ENCODE measurements around the gene DTX4. TPM values are rescaled to one million over a fixed set of nuclear protein-coding genes. Genes with fewer than 3 reads are reported as not detected.

DTX4 gene
- total RNA-seq, 4 donors from 2014 or later = 9.6 to 29.3 (median 17.5) TPM

DNA sequence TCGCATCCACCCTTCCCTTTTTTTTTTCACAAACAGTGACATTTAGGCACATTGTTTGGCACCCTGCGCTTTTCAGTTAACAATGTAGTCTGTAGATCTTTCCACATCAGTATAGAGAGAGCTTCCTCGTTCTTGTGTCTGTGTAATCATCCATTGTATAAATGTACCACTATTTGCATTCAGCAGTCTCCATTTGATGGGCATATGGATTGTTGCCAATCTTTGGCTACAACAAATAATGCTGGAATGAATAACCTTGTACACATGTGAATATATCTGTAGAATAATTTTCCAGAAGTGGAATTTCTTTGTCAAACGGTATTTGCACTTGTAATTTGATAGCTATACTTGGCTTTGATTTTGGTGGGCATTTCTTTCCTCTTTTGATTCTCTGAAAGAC is 23.7 kb downstream of the DTX4 start:
- no peaks in the 10 kb centered on the region for H3K27me3 ChIP-seq
- intact Hi-C loops (cut with DNase I) = loop anchor here (5.0 kb wide), 1 partner anchor 92 kb away; no protein-coding TSS in a partner anchor
- H3K27ac ChIP-seq = no peak overlapping the region
- no peaks in the 10 kb centered on the region for H3K9me3 ChIP-seq
- WGBS, 2 donors = 85 to 89% methylated on average over 4 of the region's 4 CpGs
- H3K4me1 ChIP-seq = peaks cover 7 to 8% of the 10 kb centered on the region in 2 donors
- no peak for TF ChIP-seq POLR2A (IDR thresholded peaks at IDR 0.05)
- TF ChIP-seq, protein P1, sequence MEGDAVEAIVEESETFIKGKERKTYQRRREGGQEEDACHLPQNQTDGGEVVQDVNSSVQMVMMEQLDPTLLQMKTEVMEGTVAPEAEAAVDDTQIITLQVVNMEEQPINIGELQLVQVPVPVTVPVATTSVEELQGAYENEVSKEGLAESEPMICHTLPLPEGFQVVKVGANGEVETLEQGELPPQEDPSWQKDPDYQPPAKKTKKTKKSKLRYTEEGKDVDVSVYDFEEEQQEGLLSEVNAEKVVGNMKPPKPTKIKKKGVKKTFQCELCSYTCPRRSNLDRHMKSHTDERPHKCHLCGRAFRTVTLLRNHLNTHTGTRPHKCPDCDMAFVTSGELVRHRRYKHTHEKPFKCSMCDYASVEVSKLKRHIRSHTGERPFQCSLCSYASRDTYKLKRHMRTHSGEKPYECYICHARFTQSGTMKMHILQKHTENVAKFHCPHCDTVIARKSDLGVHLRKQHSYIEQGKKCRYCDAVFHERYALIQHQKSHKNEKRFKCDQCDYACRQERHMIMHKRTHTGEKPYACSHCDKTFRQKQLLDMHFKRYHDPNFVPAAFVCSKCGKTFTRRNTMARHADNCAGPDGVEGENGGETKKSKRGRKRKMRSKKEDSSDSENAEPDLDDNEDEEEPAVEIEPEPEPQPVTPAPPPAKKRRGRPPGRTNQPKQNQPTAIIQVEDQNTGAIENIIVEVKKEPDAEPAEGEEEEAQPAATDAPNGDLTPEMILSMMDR (IDR thresholded peaks at IDR 0.05) = no peak
- H3K36me3 ChIP-seq = peaks cover 13 to 37% of the 10 kb centered on the region in 2 donors
- no peak overlapping the region for H3K4me3 ChIP-seq (replicated peaks in 1 of 3)
- no peak for DNase-seq

DNA sequence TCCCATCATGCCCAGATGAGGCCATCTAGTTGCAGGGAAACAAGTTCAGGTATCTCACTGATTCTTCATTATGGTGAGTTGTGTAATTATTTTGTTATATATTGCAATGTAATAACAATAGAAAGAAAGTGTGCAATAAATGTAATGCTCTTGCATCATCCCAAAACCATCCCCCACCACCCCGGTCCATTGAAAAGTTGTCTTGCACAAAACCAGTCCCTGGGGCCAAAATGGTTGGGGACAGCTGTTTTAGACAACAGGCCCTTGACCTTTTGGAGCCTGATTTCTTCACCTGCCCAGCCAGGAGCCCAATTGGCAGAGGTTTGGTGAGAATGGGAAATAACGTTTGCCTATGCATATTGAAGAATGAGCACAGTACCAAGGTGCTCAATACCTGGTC is 24.8 kb downstream of the DTX4 start:
- Histone ChIP-seq H3K27ac (no peak overlapping the region), H3K4me1 (peaks cover 7 to 8% of the 10 kb centered on the region in 2 donors), H3K4me3 (replicated peaks in 1 of 3) (no peak overlapping the region), H3K27me3 (no peaks in the 10 kb centered on the region), H3K36me3 (peaks cover 10 to 40% of the 10 kb centered on the region in 2 donors), H3K9me3 (no peaks in the 10 kb centered on the region)
- intact Hi-C loops (cut with DNase I) = loop anchor here (5.0 kb wide), 1 partner anchor 91 kb away; no protein-coding TSS in a partner anchor
- TF ChIP-seq, protein P1 (IDR thresholded peaks at IDR 0.05) = no peak
- no peak for TF ChIP-seq POLR2A (IDR thresholded peaks at IDR 0.05)
- 94 to 95% methylated on average over 2 of the region's 2 CpGs for WGBS, 2 donors
- no peak for DNase-seq

DNA sequence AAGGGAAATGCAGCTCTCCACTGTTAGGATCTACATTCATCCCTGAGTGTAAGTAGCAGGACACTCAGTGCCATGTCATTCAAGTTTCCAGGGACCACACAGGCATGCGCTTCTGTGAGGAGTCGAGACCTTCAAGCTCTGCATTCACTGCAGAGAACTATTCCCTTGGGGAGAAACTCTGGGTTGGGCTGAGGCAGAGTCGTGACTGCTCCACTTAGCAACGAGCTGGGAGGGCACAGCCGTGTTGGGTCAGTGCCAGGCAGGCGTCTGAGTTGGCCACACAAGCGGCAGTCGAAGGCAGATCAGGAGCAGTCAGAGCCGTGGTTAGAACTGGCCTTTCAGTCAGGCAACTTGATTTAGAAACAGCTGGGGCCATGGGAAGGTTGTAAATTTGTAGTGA is 26.1 kb downstream of the DTX4 start:
- 5 to 7% methylated on average over 9 of the region's 9 CpGs for WGBS, 2 donors
- intact Hi-C loops (cut with DNase I) = loop anchor here (5.0 kb wide), 1 partner anchor 89 kb away; no protein-coding TSS in a partner anchor
- H3K9me3 ChIP-seq = no peaks in the 10 kb centered on the region
- peak; percentile 94 to 96 for DNase-seq
- H3K27ac ChIP-seq = no peak overlapping the region
- no peaks in the 10 kb centered on the region for H3K27me3 ChIP-seq
- TF ChIP-seq POLR2A (IDR thresholded peaks at IDR 0.05) = no peak
- TF ChIP-seq, protein P1 (IDR thresholded peaks at IDR 0.05) = no peak
- H3K4me1 ChIP-seq = peaks cover 7 to 8% of the 10 kb centered on the region in 2 donors
- H3K36me3 ChIP-seq = peaks cover 5 to 28% of the 10 kb centered on the region in 2 donors
- no peak overlapping the region for H3K4me3 ChIP-seq (replicated peaks in 1 of 3)

DNA sequence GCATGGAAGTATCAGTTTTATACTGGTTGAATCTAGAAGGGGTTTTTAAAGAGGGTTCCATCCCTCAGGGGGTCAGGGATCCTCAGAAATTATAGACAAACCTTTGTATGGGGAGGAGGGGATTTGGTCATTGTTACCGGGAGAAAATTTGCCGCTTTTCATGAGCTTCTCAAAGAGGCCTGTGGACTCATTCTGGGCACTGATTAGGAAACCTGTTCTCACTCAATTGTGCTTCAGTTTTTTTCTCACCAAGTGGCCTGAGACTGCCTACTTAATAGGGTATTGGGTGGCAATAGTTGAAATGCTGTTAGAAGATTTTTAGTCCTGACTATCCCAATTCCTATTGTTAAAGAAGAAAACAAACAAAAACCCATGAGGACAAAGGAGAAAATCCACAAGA is 26.8 kb downstream of the DTX4 start:
- Histone ChIP-seq H3K27ac (no peak overlapping the region), H3K36me3 (peaks cover 4 to 24% of the 10 kb centered on the region in 2 donors), H3K9me3 (no peaks in the 10 kb centered on the region), H3K4me3 (replicated peaks in 1 of 3) (no peak overlapping the region), H3K4me1 (peaks cover 7 to 8% of the 10 kb centered on the region in 2 donors), H3K27me3 (no peaks in the 10 kb centered on the region)
- intact Hi-C loops (cut with DNase I) = loop anchor here (5.0 kb wide), 1 partner anchor 89 kb away; no protein-coding TSS in a partner anchor
- 95 to 96% methylated on average over 2 of the region's 2 CpGs for WGBS, 2 donors
- TF ChIP-seq, protein P1 (IDR thresholded peaks at IDR 0.05) = no peak
- TF ChIP-seq POLR2A (IDR thresholded peaks at IDR 0.05) = no peak
- no peak for DNase-seq

DNA sequence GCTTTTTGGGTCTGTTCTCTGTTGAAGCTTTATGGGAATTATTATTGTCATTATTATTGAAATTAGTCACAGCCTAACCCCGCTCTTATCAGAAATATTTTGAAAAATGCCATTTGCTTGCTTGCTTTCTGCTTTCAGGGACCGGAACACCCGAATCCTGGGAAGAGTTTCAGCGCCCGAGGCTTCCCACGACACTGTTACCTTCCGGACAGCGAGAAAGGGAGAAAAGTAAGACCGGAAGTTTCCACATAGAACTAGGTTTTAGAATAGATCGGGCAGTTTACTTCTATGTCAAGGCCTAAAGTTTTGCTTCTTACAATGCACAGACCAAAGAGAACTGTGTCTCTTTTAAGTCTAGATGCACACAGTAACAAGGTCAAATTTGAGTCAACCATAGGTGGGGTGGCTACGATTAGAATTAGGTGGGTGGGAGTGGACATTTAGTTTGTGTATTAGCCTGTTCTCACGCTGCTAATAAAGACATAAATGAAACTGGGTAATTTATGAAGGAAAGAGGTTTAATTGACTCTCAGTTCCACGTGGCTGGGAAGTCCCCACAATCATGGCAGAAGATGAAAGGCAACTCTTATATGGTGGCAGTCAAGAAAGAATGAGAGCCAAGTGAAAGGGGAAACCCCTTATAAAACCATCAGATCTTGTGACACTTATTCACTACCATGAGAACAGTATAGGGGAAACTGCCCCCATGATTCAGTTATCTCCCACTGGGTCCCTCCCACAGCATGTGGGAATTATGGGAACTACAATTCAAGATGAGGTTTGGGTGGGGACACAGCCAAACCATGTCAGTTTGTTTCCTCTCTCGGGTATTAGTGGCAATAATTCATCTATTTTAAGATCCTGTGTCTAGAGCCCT is 27.9 kb downstream of the DTX4 start:
- 87 to 89% methylated on average over 14 of the region's 14 CpGs for WGBS, 2 donors

More for the DNA sequence above, 27.9 kb downstream of the DTX4 start:
- Histone ChIP-seq H3K4me3 (replicated peaks in 1 of 3) (no peak overlapping the region), H3K27me3 (no peaks in the 10 kb centered on the region), H3K27ac (no peak overlapping the region), H3K36me3 (peaks cover 3 to 27% of the 10 kb centered on the region in 2 donors), H3K9me3 (no peaks in the 10 kb centered on the region), H3K4me1 (peaks cover 7 to 8% of the 10 kb centered on the region in 2 donors)
- intact Hi-C loops (cut with DNase I) = loop anchor here (5.0 kb wide), 1 partner anchor 88 kb away; no protein-coding TSS in a partner anchor
- DNase-seq = no peak
- TF ChIP-seq POLR2A (IDR thresholded peaks at IDR 0.05) = no peak
- TF ChIP-seq, protein P1 (IDR thresholded peaks at IDR 0.05) = no peak

Measured in thyroid gland (tissue), 4 donors.